GM23338 (cell line): Measurements from ENCODE around the gene IL6ST. TPM values are rescaled to one million over a fixed set of nuclear protein-coding genes. Genes with fewer than 3 reads are reported as not detected.

ENCODE experiments used
- ATAC-seq: fragments of 200-7000 bp; cut with Tn5 transposase; 3 replicates; pipeline ENCODE4 v1.9.1; 2020
- DNase-seq: peaks from one replicate; pipeline ENCODE4 v3.0.0-alpha.2; 2015; ENCODE audit warnings: low spot score
- H2AFZ ChIP-seq: fragments of 200-600 bp; sonication (generic); 2 replicates; pipeline ENCODE4 v1.8.0; 2016; ENCODE audit warnings: antibody characterized with exemption, mild to moderate bottlenecking, moderate library complexity
- H3F3A ChIP-seq: fragments of 200-600 bp; sonication (generic); replicated peaks from 2 replicates; pipeline ENCODE4 v1.8.0; 2017; ENCODE audit warnings: antibody characterized with exemption, mixed run types, low read depth
- H3K27ac ChIP-seq: fragments of 200-600 bp; sonication (generic); 2 replicates; pipeline ENCODE4 v1.6.1; 2016; ENCODE audit warnings: low read depth
- H3K27me3 ChIP-seq: fragments of 200-600 bp; sonication (generic); 2 replicates; pipeline ENCODE4 v1.8.0; 2016; ENCODE audit warnings: mild to moderate bottlenecking, mixed run types, moderate library complexity; ENCODE audit not compliant: insufficient read depth
- H3K36me3 ChIP-seq: fragments of 200-600 bp; sonication (generic); 2 replicates; pipeline ENCODE4 v1.8.0; 2016; ENCODE audit warnings: mild to moderate bottlenecking; ENCODE audit not compliant: insufficient read depth
- H3K4me1 ChIP-seq: fragments of 200-600 bp; sonication (generic); 2 replicates; pipeline ENCODE4 v1.8.0; 2016; ENCODE audit warnings: mild to moderate bottlenecking, moderate library complexity; ENCODE audit not compliant: insufficient read depth
- H3K4me2 ChIP-seq: fragments of 200-600 bp; sonication (generic); 2 replicates; pipeline ENCODE4 v1.7.1; 2017; ENCODE audit warnings: mixed run types
- H3K4me3 ChIP-seq: fragments of 200-600 bp; sonication (generic); 2 replicates; pipeline ENCODE4 v1.6.1; 2016; ENCODE audit warnings: mixed run types
- H3K79me2 ChIP-seq: fragments of 200-600 bp; sonication (generic); replicated peaks from 2 replicates; pipeline ENCODE4 v1.8.0; 2017; ENCODE audit warnings: mild to moderate bottlenecking; ENCODE audit not compliant: insufficient read depth
- H3K9me2 ChIP-seq: fragments of 200-600 bp; sonication (generic); 2 replicates; pipeline ENCODE4 v1.8.0; 2017; ENCODE audit not compliant: insufficient read depth
- H4K20me1 ChIP-seq: fragments of 200-600 bp; sonication (generic); replicated peaks from 2 replicates; pipeline ENCODE4 v1.8.0; 2017; ENCODE audit warnings: mild to moderate bottlenecking; ENCODE audit not compliant: insufficient read depth
- H3K27ac Mint-ChIP-seq: 2 replicates; pipeline ENCODE4 v1.8.0; 2020; ENCODE audit warnings: inconsistent platforms, mild to moderate bottlenecking, moderate library complexity, mixed read lengths
- H3K27me3 Mint-ChIP-seq: 3 replicates; pipeline ENCODE4 v1.8.0; 2022; ENCODE audit warnings: low read depth, mild to moderate bottlenecking, moderate library complexity, mixed read lengths, inconsistent platforms; ENCODE audit not compliant: insufficient read depth, poor library complexity
- H3K36me3 Mint-ChIP-seq: 3 replicates; pipeline ENCODE4 v1.8.0; 2021; ENCODE audit warnings: low read depth, mild to moderate bottlenecking, inconsistent platforms, moderate library complexity, mixed read lengths
- H3K4me1 Mint-ChIP-seq: 3 replicates; pipeline ENCODE4 v1.8.0; 2020; ENCODE audit warnings: mild to moderate bottlenecking, inconsistent platforms, mixed read lengths
- H3K4me3 Mint-ChIP-seq: 3 replicates; pipeline ENCODE4 v1.8.0; 2021; ENCODE audit warnings: moderate library complexity, mild to moderate bottlenecking, inconsistent platforms, mixed read lengths
- H3K9me3 Mint-ChIP-seq: 3 replicates; pipeline ENCODE4 v1.8.0; 2020; ENCODE audit warnings: moderate library complexity, mild to moderate bottlenecking, inconsistent platforms, mixed read lengths
- CREB1 ChIP-seq: fragments of 250-450 bp; sonication (Bioruptor Pico); IDR thresholded peaks from 2 replicates; pipeline ENCODE4 v1.5.0; 2020; ENCODE audit warnings: low read depth, mild to moderate bottlenecking, moderate library complexity
- CTCF ChIP-seq, 2 experiments: fragments of 200-600 bp in 1 of 2; sonication (generic) in 1 of 2; conservative IDR thresholded peaks; 2 replicates each; pipeline versions ENCODE4 v1.5.1 to v1.6.1; 2016 to 2017; ENCODE audit warnings: antibody characterized with exemption in 2 of 2, low read depth in 2 of 2, mild to moderate bottlenecking in 2 of 2, moderate library complexity in 1 of 2
- ETS1 ChIP-seq: IDR thresholded peaks from 2 replicates; pipeline ENCODE4 v1.6.1; 2016; ENCODE audit warnings: antibody characterized with exemption
- EZH2 ChIP-seq: fragments of 200-600 bp; sonication (generic); IDR thresholded peaks from one replicate; pipeline ENCODE4 v1.8.0; 2017; ENCODE audit warnings: antibody characterized with exemption, mild to moderate bottlenecking, low read depth; ENCODE audit not compliant: unreplicated experiment
- EZH2phosphoT487 ChIP-seq: fragments of 200-600 bp; sonication (generic); IDR thresholded peaks from one replicate; pipeline ENCODE4 v1.8.1; 2018; ENCODE audit warnings: antibody characterized with exemption; ENCODE audit not compliant: unreplicated experiment
- JUNB ChIP-seq: IDR thresholded peaks from one replicate; pipeline ENCODE4 v1.6.1; 2016; ENCODE audit warnings: antibody characterized with exemption; ENCODE audit not compliant: unreplicated experiment
- POLR2AphosphoS5 ChIP-seq: IDR thresholded peaks from 2 replicates; pipeline ENCODE4 v1.6.1; 2016; ENCODE audit warnings: antibody characterized with exemption, low read depth
- REST ChIP-seq: IDR thresholded peaks from one replicate; pipeline ENCODE4 v1.6.1; 2018; ENCODE audit warnings: antibody characterized with exemption; ENCODE audit not compliant: unreplicated experiment
- STAT1 ChIP-seq: IDR thresholded peaks from one replicate; pipeline ENCODE4 v1.6.1; 2016; ENCODE audit warnings: antibody characterized with exemption; ENCODE audit not compliant: unreplicated experiment
- ZNF114 ChIP-seq: fragments of 250-450 bp; sonication (Bioruptor Pico); IDR thresholded peaks from 2 replicates; pipeline ENCODE4 v1.5.0; 2020; ENCODE audit warnings: mild to moderate bottlenecking, moderate library complexity
- ZNF331 ChIP-seq: fragments of 250-450 bp; sonication (Bioruptor Pico); IDR thresholded peaks from 2 replicates; pipeline ENCODE4 v1.5.0; 2020; ENCODE audit warnings: low read depth, mild to moderate bottlenecking, moderate library complexity
- polyA plus RNA-seq: library from polyadenylated mRNA; unstranded; fragments of >200 nt; fragmentation: Nextera tagmentation; extraction: Ambion mirVana; gene quantifications from 2 replicates; pipeline ENCODE4 v1.2.1, GENCODE V29; 2016
- total RNA-seq: library from RNA; depleted of rRNA; stranded (reverse); fragments of >200 nt; shearing (Covaris generic); gene quantifications from 2 replicates; pipeline ENCODE4 v1.2.3, GENCODE V29; 2014

Gene IL6ST
- total and polyA plus RNA-seq, 2 experiments from 2014 or later, result 6.7 to 9.8 TPM

GRCh38 chr5:55985181-55985580 is 9.6 kb downstream of the IL6ST start:
- no peak overlapping the region for H3K4me2 ChIP-seq
- H3K36me3 Mint-ChIP-seq, result no peaks in the 10 kb centered on the region
- H3K79me2 ChIP-seq, result peaks cover 11% of the 10 kb centered on the region; the same call in 1 of the 2 replicates
- H3K4me1 ChIP-seq, result no peaks in the 10 kb centered on the region
- no peaks in the 10 kb centered on the region for H3K9me2 ChIP-seq
- no peak overlapping the region for H3K27ac ChIP-seq
- H3F3A ChIP-seq, result no peaks in the 10 kb centered on the region
- H4K20me1 ChIP-seq, result no peaks in the 10 kb centered on the region
- TF ChIP-seq EZH2 (no peak), ZNF331 (CRISPR knock-in tag) (no peak), JUNB (no peak), REST (no peak)
- ATAC-seq (no peak), DNase-seq (no peak)
- no peaks in the 10 kb centered on the region for H3K27me3 ChIP-seq
- no peaks in the 10 kb centered on the region for H3K4me1 Mint-ChIP-seq
- H3K4me3 ChIP-seq, result no peak overlapping the region
- no peaks in the 10 kb centered on the region for H3K27me3 Mint-ChIP-seq
- no peak overlapping the region for H3K4me3 Mint-ChIP-seq
- no peak overlapping the region for H3K27ac Mint-ChIP-seq
- H2AFZ ChIP-seq, result no peak overlapping the region
- no peaks in the 10 kb centered on the region for H3K9me3 Mint-ChIP-seq
- no peaks in the 10 kb centered on the region for H3K36me3 ChIP-seq

- no peak for ATAC-seq
- no peak for TF ChIP-seq EZH2phosphoT487
- TF ChIP-seq ETS1, result no peak
- TF ChIP-seq REST, result no peak
- no peak for TF ChIP-seq POLR2AphosphoS5
- TF ChIP-seq CTCF (conservative IDR thresholded peaks at IDR 0.05; ENCODE audit: low read depth in 2 of 2), result no peak
- TF ChIP-seq ZNF331 (CRISPR knock-in tag), result no peak
- no peak for TF ChIP-seq JUNB
- TF ChIP-seq ZNF114 (CRISPR knock-in tag), result no peak
- no peak for TF ChIP-seq STAT1
- no peak for TF ChIP-seq CREB1 (CRISPR knock-in tag)
Measured at GRCh38 chr5:55983986-55984385, 10.8 kb downstream of the IL6ST start.

More at GRCh38 chr5:55983986-55984385, 10.8 kb downstream of the IL6ST start:
- no peaks in the 10 kb centered on the region for H3K9me3 Mint-ChIP-seq
- H3K27ac Mint-ChIP-seq, result no peak overlapping the region
- no peak for DNase-seq
- Histone ChIP-seq H3K36me3 (no peaks in the 10 kb centered on the region), H3K9me2 (no peaks in the 10 kb centered on the region), H4K20me1 (no peaks in the 10 kb centered on the region), H3K27ac (no peak overlapping the region), H3K4me2 (no peak overlapping the region), H3K4me1 (no peaks in the 10 kb centered on the region), H3K4me3 (no peak overlapping the region), H3K79me2 (0 out of 2 replicates have a peak, but pooled peaks cover 10% of the 10 kb centered on the region), H3F3A (no peaks in the 10 kb centered on the region), H2AFZ (no peak overlapping the region), H3K27me3 (no peaks in the 10 kb centered on the region)
- no peaks in the 10 kb centered on the region for H3K36me3 Mint-ChIP-seq
- no peak overlapping the region for H3K4me3 Mint-ChIP-seq
- H3K27me3 Mint-ChIP-seq, result no peaks in the 10 kb centered on the region
- H3K4me1 Mint-ChIP-seq, result no peaks in the 10 kb centered on the region
